ENCODE measurements around the gene EVI5. TPM values are rescaled to one million over a fixed set of nuclear protein-coding genes. Genes with fewer than 3 reads are reported as not detected.
A peak's percentile ranks its signal among the peaks of the same experiment; 100 is the strongest.

EVI5 gene
- total and polyA plus RNA-seq, 2 experiments from 2014 or later = 24.9 to 29.0 TPM

GRCh38 chr1:92488832-92489231 is 296.1 kb downstream of the EVI5 start:
- H3K4me1 ChIP-seq (ENCODE audit: insufficient read depth) = peaks cover 25% of the 10 kb centered on the region
- peaks cover 77% of the 10 kb centered on the region for H3K27me3 ChIP-seq
- no peaks in the 10 kb centered on the region for H3K9me3 ChIP-seq (ENCODE audit: low read depth)
- H4K20me1 ChIP-seq (ENCODE audit: insufficient read depth, poor library complexity, severe bottlenecking) = no peaks in the 10 kb centered on the region
- no peaks in the 10 kb centered on the region for H3K36me3 ChIP-seq (replicated peaks; ENCODE audit: insufficient read depth, low read depth)
- 79% methylated on average over 3 of the region's 3 CpGs for WGBS (ENCODE audit: low lambda C conversion rate, missing lambda C conversion rate)
- no peak overlapping the region for H3K4me2 ChIP-seq
- no peak overlapping the region for H2AFZ ChIP-seq
- DNase-seq (ENCODE audit: low spot score) = no peak
- TF ChIP-seq EZH2 (IDR thresholded peaks at IDR 0.05; ENCODE audit: borderline replicate concordance) (no peak), EZH2phosphoT487 (IDR thresholded peaks at IDR 0.05; ENCODE audit: low read depth, severe bottlenecking, unreplicated experiment) (no peak)
- TF ChIP-seq, protein P1, sequence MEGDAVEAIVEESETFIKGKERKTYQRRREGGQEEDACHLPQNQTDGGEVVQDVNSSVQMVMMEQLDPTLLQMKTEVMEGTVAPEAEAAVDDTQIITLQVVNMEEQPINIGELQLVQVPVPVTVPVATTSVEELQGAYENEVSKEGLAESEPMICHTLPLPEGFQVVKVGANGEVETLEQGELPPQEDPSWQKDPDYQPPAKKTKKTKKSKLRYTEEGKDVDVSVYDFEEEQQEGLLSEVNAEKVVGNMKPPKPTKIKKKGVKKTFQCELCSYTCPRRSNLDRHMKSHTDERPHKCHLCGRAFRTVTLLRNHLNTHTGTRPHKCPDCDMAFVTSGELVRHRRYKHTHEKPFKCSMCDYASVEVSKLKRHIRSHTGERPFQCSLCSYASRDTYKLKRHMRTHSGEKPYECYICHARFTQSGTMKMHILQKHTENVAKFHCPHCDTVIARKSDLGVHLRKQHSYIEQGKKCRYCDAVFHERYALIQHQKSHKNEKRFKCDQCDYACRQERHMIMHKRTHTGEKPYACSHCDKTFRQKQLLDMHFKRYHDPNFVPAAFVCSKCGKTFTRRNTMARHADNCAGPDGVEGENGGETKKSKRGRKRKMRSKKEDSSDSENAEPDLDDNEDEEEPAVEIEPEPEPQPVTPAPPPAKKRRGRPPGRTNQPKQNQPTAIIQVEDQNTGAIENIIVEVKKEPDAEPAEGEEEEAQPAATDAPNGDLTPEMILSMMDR (IDR thresholded peaks at IDR 0.05; ENCODE audit: poor library complexity) = no peak
- H3K79me2 ChIP-seq = no peaks in the 10 kb centered on the region
- no peak overlapping the region for H3K4me3 ChIP-seq
- no peaks in the 10 kb centered on the region for H3K9me2 ChIP-seq (replicated peaks; ENCODE audit: insufficient read depth)
- no peak overlapping the region for H3K27ac ChIP-seq

- WGBS (ENCODE audit: low lambda C conversion rate, missing lambda C conversion rate) = 39% methylated on average over 3 of the region's 3 CpGs
- no peak overlapping the region for H3K4me3 ChIP-seq
- TF ChIP-seq, protein P1 (IDR thresholded peaks at IDR 0.05; ENCODE audit: poor library complexity) = no peak
- TF ChIP-seq EZH2phosphoT487 (IDR thresholded peaks at IDR 0.05; ENCODE audit: low read depth, severe bottlenecking, unreplicated experiment) (no peak), EZH2 (IDR thresholded peaks at IDR 0.05; ENCODE audit: borderline replicate concordance) (no peak)
- H3K4me2 ChIP-seq = no peak overlapping the region
- no peak overlapping the region for H3K27ac ChIP-seq
- peaks cover under 1% of the 10 kb centered on the region for H4K20me1 ChIP-seq (ENCODE audit: insufficient read depth, poor library complexity, severe bottlenecking)
- H3K4me1 ChIP-seq (ENCODE audit: insufficient read depth) = peaks cover 29% of the 10 kb centered on the region
- H3K9me3 ChIP-seq (ENCODE audit: low read depth) = no peaks in the 10 kb centered on the region
- no peak overlapping the region for H2AFZ ChIP-seq
- H3K9me2 ChIP-seq (replicated peaks; ENCODE audit: insufficient read depth) = no peaks in the 10 kb centered on the region
- no peak for DNase-seq (ENCODE audit: low spot score)
- H3K79me2 ChIP-seq = no peaks in the 10 kb centered on the region
- H3K27me3 ChIP-seq = peaks cover 82% of the 10 kb centered on the region
- no peaks in the 10 kb centered on the region for H3K36me3 ChIP-seq (replicated peaks; ENCODE audit: insufficient read depth, low read depth)
Observed at GRCh38 chr1:92488416-92488815, 296.5 kb downstream of the EVI5 start.

DNA sequence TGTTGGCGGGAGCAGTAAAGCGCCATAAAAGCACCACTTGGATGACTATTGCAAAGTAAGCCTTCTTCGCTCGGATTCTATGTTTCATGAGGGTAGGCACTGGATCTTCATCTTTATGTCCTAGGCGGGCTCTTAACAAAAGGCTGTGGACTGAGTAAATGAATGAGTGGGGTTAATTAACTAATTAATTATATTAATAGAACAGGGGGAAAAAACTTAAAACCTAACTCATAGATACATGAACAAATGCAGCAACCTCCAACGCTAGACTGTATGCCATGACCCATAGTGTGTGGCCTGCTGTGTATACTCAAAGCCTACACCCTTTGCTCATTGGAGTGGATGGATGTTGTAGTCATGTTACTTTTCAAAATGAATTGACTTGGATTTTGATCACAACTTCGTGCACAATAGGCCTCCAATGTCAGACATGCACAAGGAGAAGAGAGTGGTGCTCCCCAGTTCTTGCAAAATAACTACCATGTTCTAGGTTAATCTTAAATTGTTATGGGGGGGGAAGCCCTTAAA is 297.8 kb downstream of the EVI5 start:
- Histone ChIP-seq H3K9me2 (replicated peaks; ENCODE audit: insufficient read depth) (no peaks in the 10 kb centered on the region), H3K27ac (no peak overlapping the region), H3K4me2 (peak overlapping the region; percentile 97), H3K4me1 (ENCODE audit: insufficient read depth) (peaks cover 41% of the 10 kb centered on the region), H3K9me3 (ENCODE audit: low read depth) (no peaks in the 10 kb centered on the region), H3K27me3 (peaks cover 94% of the 10 kb centered on the region), H3K36me3 (replicated peaks; ENCODE audit: insufficient read depth, low read depth) (no peaks in the 10 kb centered on the region), H3K4me3 (no peak overlapping the region), H3K79me2 (no peaks in the 10 kb centered on the region), H2AFZ (peak overlapping the region; percentile 66), H4K20me1 (ENCODE audit: insufficient read depth, poor library complexity, severe bottlenecking) (peaks cover 7% of the 10 kb centered on the region)
- WGBS (ENCODE audit: low lambda C conversion rate, missing lambda C conversion rate) = 32% methylated on average over 7 of the region's 7 CpGs
- no peak for DNase-seq (ENCODE audit: low spot score)
- TF ChIP-seq EZH2 (IDR thresholded peaks at IDR 0.05; ENCODE audit: borderline replicate concordance) = no peak
- TF ChIP-seq EZH2phosphoT487 (IDR thresholded peaks at IDR 0.05; ENCODE audit: low read depth, severe bottlenecking, unreplicated experiment) = no peak
- TF ChIP-seq, protein P1 (IDR thresholded peaks at IDR 0.05; ENCODE audit: poor library complexity) = no peak

All from hepatocyte (in vitro differentiated cells).